NCI-H187 treated with DMSO at 0.1 percent for 48 hours (cell line): Measurements from ENCODE around the gene FGF2.

Source experiments
- DNase-seq: peaks from one replicate; lab custom pipeline; 2025; lab: John Stamatoyannopoulos, UW

The FGF2 gene

GRCh38 chr4:122895336-122895995, 68.8 kb downstream of the FGF2 start:
- DNase-seq = no peak

- DNase-seq = no peak
Observed at GRCh38 chr4:122896270-122896669, 69.6 kb downstream of the FGF2 start.

DNA sequence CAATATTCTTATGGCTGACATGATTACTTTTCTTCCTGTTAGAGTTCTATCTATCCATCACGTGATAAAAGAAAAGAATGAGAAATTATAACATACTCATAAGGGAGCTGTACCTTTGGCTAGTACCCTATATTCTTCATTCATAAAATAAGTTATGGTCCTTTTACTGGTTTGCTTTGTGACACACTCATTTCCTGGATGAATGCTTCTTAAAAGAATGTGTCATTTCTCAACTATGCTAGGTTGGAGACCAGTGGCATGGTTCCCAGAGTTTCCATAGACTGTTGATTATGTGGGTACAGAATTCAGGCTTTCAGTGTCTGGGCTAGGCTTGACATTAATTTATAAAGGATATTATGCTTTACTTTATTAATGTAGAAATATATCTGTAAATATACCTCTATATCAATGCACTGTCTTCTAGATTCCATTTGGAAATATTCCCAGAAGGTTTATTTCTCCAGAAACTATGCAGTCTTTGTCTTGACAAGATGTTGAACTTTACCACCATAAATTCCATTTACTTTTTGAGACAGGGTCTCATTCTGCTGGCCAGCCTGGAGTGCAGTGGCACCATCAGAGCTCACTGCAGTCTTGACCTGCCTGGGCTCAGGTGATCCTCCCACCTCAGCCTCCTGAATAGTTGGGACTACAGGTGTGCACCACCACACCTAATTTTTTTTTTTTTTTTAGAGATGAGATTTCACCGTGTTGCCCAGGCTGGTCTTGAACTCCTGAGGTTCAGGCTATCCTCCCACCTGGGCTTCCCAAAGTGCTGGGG, 71.9 kb downstream of the FGF2 start:
- DNase-seq = no peak

GRCh38 chr4:122899682-122900081, 73.1 kb downstream of the FGF2 start:
- DNase-seq = no peak

GRCh38 chr4:122900314-122900713, 73.7 kb downstream of the FGF2 start:
- no peak for DNase-seq

GRCh38 chr4:122901247-122902010, 74.8 kb downstream of the FGF2 start:
- no peak for DNase-seq

- no peak for DNase-seq
Observed at GRCh38 chr4:122903766-122904288, 77.2 kb downstream of the FGF2 start.

- DNase-seq = no peak
Observed at GRCh38 chr4:122906859-122907305, 80.3 kb downstream of the FGF2 start.

GRCh38 chr4:122908223-122908622, 81.6 kb downstream of the FGF2 start:
- no peak for DNase-seq

GRCh38 chr4:122909683-122910082, 83.1 kb downstream of the FGF2 start:
- no peak for DNase-seq

GRCh38 chr4:122911588-122911987, 85.0 kb downstream of the FGF2 start:
- no peak for DNase-seq

- DNase-seq = no peak
Observed at GRCh38 chr4:122912810-122913575, 86.4 kb downstream of the FGF2 start.

DNA sequence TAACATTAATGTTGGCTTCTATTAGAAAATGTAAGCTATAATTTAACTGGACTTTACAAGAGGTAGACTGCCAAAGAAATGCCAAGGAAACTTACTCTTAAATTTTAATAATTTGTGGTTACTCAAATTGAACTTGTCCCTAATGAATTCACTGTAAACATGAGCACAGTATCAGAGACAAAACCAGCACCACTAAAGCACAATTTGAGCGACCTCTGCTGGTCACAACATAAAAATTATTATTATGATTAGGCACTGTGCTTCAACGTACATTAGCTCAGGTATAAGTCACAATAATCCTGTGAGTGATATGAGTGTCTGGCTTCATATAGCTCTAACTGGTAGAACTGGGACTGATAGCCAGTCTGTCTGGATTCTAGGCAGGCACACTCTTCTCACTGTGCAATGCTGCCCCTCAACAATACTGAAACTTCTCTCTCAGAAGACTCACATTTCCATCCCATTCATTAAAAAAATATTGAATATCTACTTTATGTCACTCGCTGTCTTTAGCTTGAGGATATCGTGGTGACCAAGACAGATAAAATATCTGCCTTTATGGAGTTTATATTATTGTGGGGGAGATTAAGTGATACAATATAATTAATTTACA, 87.8 kb downstream of the FGF2 start:
- no peak for DNase-seq

DNA sequence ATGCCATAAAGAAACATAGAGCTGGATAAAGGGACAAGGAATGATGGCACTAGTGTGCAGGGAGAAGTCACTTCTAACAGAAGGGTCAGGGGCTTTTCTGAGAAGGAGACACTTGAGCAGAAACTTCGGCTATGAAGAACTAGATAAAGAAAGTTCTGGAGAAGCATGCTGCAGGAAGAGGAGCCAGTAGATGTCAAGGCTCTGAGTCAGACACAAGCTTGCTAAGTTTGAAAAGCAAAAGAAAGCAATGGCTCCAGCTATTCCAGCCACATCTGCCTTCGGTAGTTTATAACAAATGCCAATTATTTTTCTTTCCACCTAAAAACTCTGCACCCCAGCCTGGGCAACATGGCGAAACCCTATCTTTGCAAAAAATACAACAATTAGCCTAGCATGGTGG, 88.3 kb downstream of the FGF2 start:
- no peak for DNase-seq

DNA sequence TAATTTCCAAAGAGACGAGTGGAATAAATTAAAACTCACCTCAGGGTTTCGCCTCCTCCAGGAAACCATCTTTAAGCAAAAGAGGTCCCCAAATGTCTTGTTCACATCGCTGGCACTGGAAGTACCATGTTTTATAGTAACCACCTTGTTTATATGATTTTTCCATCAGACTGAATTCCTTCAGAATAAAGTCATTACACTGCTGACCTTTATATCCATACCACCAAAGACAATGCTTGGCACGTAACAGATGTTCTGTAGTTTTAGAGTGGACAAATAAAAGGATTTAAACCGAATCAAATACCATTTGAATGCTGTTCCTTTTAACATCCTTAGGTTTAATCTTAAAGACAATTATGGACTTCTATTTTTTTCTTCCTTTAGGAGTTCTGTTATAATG, 91.1 kb downstream of the FGF2 start:
- no peak for DNase-seq

- no peak for DNase-seq
Observed at GRCh38 chr4:122920473-122920872, 93.8 kb downstream of the FGF2 start.

DNA sequence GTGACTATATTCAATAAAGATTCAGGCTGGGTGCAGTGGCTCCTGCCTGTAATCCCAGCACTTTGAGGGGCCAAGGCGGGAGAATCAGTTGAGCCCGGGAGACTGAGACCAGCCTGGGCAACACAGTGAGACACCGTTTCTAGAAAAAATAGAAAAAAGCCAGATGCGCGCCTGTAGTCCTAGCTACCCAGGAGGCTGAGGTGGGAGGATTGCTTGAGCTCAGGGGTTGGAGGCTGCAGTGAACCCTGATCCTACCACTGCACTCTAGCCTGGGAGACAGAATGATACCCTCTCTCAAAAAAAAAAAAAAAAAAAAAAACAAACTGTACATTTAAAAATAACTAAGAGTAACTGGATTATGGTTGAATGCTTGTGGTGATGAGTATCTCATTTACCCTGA, 94.7 kb downstream of the FGF2 start:
- DNase-seq = no peak

- DNase-seq = peak; percentile 8
Observed at GRCh38 chr4:122921971-122922876, 95.6 kb downstream of the FGF2 start, which contains the start of gene NUDT6. Gene NUDT6 (minus strand): TSS chr4:122922597. CDS start chr4:122922572, 25 bp downstream.

- DNase-seq = peak; percentile 8
Observed at GRCh38 chr4:122922877-122923511, 96.4 kb downstream of the FGF2 start.

DNA sequence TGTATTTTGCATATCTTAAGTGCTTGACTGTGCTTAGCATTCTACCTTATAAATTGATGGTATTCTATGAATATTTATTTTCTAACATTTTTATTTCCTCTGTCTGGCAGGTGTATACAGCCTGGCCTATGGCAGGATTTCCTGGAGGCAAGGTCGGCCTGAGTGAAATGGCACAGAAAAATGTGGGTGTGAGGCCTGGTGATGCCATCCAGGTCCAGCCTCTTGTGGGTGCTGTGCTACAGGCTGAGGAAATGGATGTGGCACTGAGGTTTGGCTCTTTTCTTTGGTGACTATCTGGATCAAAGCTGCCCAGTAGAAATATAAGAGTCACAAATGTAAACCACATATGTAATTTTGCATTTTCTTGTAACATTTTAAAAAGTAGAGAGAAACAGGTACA, 102.3 kb downstream of the FGF2 start:
- no peak for DNase-seq
